Islet of Langerhans (tissue), 1 donor: ENCODE data around the gene VAT1L.

Experiments used
- FAIRE-seq: peaks from one replicate; lab custom pipeline; 2011; peaks lifted over from hg19 to GRCh38; lab: Jason Lieb, UNC

Gene VAT1L

GRCh38 chr16:78001451-78002025 is 213.2 kb downstream of the VAT1L start:
- no peak for FAIRE-seq

- peak; percentile 89 for FAIRE-seq
Observed at GRCh38 chr16:78002915-78003538, 214.7 kb downstream of the VAT1L start.

GRCh38 chr16:78004517-78004916 is 216.2 kb downstream of the VAT1L start:
- FAIRE-seq: no peak

- FAIRE-seq: no peak
Observed at GRCh38 chr16:78005881-78006280, 217.5 kb downstream of the VAT1L start.

GRCh38 chr16:78007121-78007520 is 218.8 kb downstream of the VAT1L start:
- no peak for FAIRE-seq

GRCh38 chr16:78022347-78023060 is 234.1 kb downstream of the VAT1L start, which contains the start of gene CLEC3A:
CLEC3A (plus strand) TSS chr16:78022548; CDS start chr16:78022627, 79 bp downstream.
- FAIRE-seq: no peak

GRCh38 chr16:78024159-78024558 is 235.8 kb downstream of the VAT1L start:
- no peak for FAIRE-seq

- FAIRE-seq: no peak
Observed at GRCh38 chr16:78025631-78026030, 237.3 kb downstream of the VAT1L start.

- no peak for FAIRE-seq
Observed at GRCh38 chr16:78028018-78028417, 239.7 kb downstream of the VAT1L start.
